OCI-LY3 (cell line): ENCODE results near the gene CASP8.
"Not testable (repeated sequence)": the region's sequence is repeated elsewhere in the genome, so short reads cannot be mapped to it uniquely, and the experiment has no call there.

Experiments
- H2AFZ ChIP-seq: fragments of 200-600, 300-600 bp; shearing (Covaris generic); 2 replicates; pipeline ENCODE4 v1.6.0; 2014; ENCODE audit warnings: antibody characterized with exemption, low read depth, low read length
- H3K27ac ChIP-seq: fragments of 200-600, 300-600 bp; sonication (generic); 2 replicates; pipeline ENCODE4 v1.5.1; 2014; ENCODE audit warnings: mild to moderate bottlenecking, low read length, moderate library complexity, mixed read lengths
- H3K27me3 ChIP-seq: fragments of 200-600, 300-600 bp; sonication (generic); 2 replicates; pipeline ENCODE4 v1.6.1; 2014; ENCODE audit warnings: low read depth, low read length, mixed read lengths
- H3K36me3 ChIP-seq: fragments of 200-600, 300-600 bp; sonication (generic); replicated peaks from 2 replicates; pipeline ENCODE3; 2014; ENCODE audit warnings: low read depth, low read length, mixed read lengths
- H3K4me1 ChIP-seq: fragments of 300-600, 200-600 bp; sonication (generic); 2 replicates; pipeline ENCODE4 v1.6.1; 2014; ENCODE audit warnings: low read length, mixed read lengths
- H3K4me2 ChIP-seq: fragments of 200-600, 300-600 bp; sonication (generic); 2 replicates; pipeline ENCODE4 v1.6.1; 2014; ENCODE audit warnings: low read length, mixed read lengths
- H3K4me3 ChIP-seq: fragments of 300-600, 200-600 bp; sonication (generic); 2 replicates; pipeline ENCODE4 v1.5.1; 2014; ENCODE audit warnings: antibody characterized with exemption, mild to moderate bottlenecking, low read length, moderate library complexity
- H3K79me2 ChIP-seq: fragments of 300-600, 200-600 bp; shearing (Covaris generic); 2 replicates; pipeline ENCODE4 v1.6.1; 2014; ENCODE audit warnings: mild to moderate bottlenecking, low read length, mixed read lengths
- H3K9ac ChIP-seq: fragments of 300-600, 200-600 bp; shearing (Covaris generic); 2 replicates; pipeline ENCODE4 v1.6.0; 2014; ENCODE audit warnings: mild to moderate bottlenecking, low read length, moderate library complexity
- H3K9me3 ChIP-seq: fragments of 200-600, 300-600 bp; shearing (Covaris generic); 2 replicates; pipeline ENCODE4 v1.6.1; 2014; ENCODE audit warnings: low read length, mixed read lengths; ENCODE audit not compliant: insufficient read depth
- H4K20me1 ChIP-seq: fragments of 200-600, 300-600 bp; sonication (generic); 2 replicates; pipeline ENCODE4 v1.6.1; 2016; ENCODE audit warnings: low read length, mixed read lengths; ENCODE audit not compliant: insufficient read depth
- EZH2phosphoT487 ChIP-seq: fragments of 200-600 bp; shearing (Covaris generic); IDR thresholded peaks from 2 replicates; pipeline ENCODE4 v1.6.1; 2018; ENCODE audit warnings: antibody characterized with exemption, mixed run types, low read depth
- TF ChIP-seq, protein P1 (sequence below): fragments of 200-600, 300-600 bp; sonication (generic); IDR thresholded peaks from 2 replicates; pipeline ENCODE4 v1.5.1; 2014; ENCODE audit warnings: antibody characterized with exemption, low read length, low read depth

Gene CASP8

DNA sequence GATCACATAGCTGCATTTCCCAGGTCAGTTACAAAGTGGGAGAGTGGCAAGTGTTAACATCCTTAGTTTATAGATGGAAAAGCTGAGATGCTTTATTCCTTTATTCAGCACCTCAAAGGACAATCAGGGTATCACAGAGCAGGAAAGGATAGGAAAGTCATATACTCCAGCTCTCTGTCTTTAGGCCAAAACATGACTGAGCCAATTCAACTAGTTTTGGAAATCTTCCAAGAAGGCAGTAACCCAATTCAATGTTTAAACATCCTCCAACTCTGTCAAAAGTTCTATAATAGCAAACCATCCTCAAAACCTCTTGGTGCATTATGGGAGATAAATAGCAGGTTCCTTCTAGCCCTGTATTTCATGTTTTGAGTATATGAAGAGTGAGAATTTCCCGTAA, 25.2 kb downstream of the CASP8 start:
- no peak overlapping the region for H3K4me2 ChIP-seq

GRCh38 chr2:201290457-201291148, 30.3 kb downstream of the CASP8 start:
- not testable (repeated sequence) for H3K79me2 ChIP-seq, H3K4me2 ChIP-seq, H3K9me3 ChIP-seq, H3K9ac ChIP-seq, H3K27me3 ChIP-seq, H3K4me1 ChIP-seq, H3K27ac ChIP-seq, H2AFZ ChIP-seq, H3K4me3 ChIP-seq, H4K20me1 ChIP-seq
- H3K36me3 ChIP-seq, result peaks cover 43% of the 10 kb centered on the region

More for the DNA sequence above, 25.2 kb downstream of the CASP8 start:
- TF ChIP-seq, protein P1, sequence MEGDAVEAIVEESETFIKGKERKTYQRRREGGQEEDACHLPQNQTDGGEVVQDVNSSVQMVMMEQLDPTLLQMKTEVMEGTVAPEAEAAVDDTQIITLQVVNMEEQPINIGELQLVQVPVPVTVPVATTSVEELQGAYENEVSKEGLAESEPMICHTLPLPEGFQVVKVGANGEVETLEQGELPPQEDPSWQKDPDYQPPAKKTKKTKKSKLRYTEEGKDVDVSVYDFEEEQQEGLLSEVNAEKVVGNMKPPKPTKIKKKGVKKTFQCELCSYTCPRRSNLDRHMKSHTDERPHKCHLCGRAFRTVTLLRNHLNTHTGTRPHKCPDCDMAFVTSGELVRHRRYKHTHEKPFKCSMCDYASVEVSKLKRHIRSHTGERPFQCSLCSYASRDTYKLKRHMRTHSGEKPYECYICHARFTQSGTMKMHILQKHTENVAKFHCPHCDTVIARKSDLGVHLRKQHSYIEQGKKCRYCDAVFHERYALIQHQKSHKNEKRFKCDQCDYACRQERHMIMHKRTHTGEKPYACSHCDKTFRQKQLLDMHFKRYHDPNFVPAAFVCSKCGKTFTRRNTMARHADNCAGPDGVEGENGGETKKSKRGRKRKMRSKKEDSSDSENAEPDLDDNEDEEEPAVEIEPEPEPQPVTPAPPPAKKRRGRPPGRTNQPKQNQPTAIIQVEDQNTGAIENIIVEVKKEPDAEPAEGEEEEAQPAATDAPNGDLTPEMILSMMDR, result no peak
- TF ChIP-seq EZH2phosphoT487, result no peak
- Histone ChIP-seq H3K4me1 (no peaks in the 10 kb centered on the region), H3K27ac (no peak overlapping the region), H3K9me3 (no peaks in the 10 kb centered on the region), H3K4me3 (no peak overlapping the region), H2AFZ (no peak overlapping the region), H4K20me1 (no peaks in the 10 kb centered on the region), H3K9ac (no peak overlapping the region), H3K27me3 (no peaks in the 10 kb centered on the region), H3K36me3 (peaks cover 57% of the 10 kb centered on the region), H3K79me2 (no peaks in the 10 kb centered on the region)

- no peak overlapping the region for H3K27ac ChIP-seq
- H3K4me3 ChIP-seq, result no peak overlapping the region
- no peak overlapping the region for H3K9ac ChIP-seq
- H4K20me1 ChIP-seq, result no peaks in the 10 kb centered on the region
- H3K4me1 ChIP-seq, result no peaks in the 10 kb centered on the region
- no peak overlapping the region for H3K4me2 ChIP-seq
- no peaks in the 10 kb centered on the region for H3K79me2 ChIP-seq
- no peak overlapping the region for H2AFZ ChIP-seq
- TF ChIP-seq, protein P1, result no peak
- TF ChIP-seq EZH2phosphoT487, result no peak
- H3K36me3 ChIP-seq, result peaks cover 4% of the 10 kb centered on the region
- no peaks in the 10 kb centered on the region for H3K27me3 ChIP-seq
- no peaks in the 10 kb centered on the region for H3K9me3 ChIP-seq
Observed at GRCh38 chr2:201298462-201299052, 38.2 kb downstream of the CASP8 start.

- H3K4me3 ChIP-seq, H3K79me2 ChIP-seq, H3K27me3 ChIP-seq, H3K9me3 ChIP-seq, H2AFZ ChIP-seq, H3K36me3 ChIP-seq, H4K20me1 ChIP-seq, H3K27ac ChIP-seq, H3K9ac ChIP-seq, H3K4me1 ChIP-seq, H3K4me2 ChIP-seq: not testable (repeated sequence)
Observed at GRCh38 chr2:201299929-201300328, 39.6 kb downstream of the CASP8 start.

DNA sequence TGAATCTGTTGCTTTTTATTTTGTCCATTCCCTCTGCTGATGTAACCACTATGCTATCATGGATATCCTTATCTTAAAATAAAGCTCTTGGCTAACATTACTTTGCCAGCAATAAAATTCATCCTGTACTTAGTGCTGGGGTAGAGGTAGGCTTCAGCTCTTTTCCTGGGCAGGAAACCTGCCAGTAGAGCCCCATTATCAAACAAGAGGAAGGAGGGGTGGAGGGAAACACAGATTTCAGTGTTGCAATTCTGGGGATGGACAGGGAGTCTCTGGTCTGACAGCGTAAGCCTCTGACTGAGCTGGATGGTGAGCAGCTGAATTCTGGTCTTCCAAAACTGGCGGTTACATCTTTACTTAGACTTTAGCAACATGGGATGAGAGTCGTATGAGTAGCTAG, 47.5 kb downstream of the CASP8 start:
- Histone ChIP-seq H3K9ac (no peak overlapping the region), H3K27me3 (no peaks in the 10 kb centered on the region), H4K20me1 (no peaks in the 10 kb centered on the region), H3K27ac (no peak overlapping the region), H3K4me2 (no peak overlapping the region), H3K4me1 (no peaks in the 10 kb centered on the region), H3K9me3 (no peaks in the 10 kb centered on the region), H3K79me2 (no peaks in the 10 kb centered on the region), H2AFZ (no peak overlapping the region), H3K4me3 (no peak overlapping the region), H3K36me3 (no peaks in the 10 kb centered on the region)
- TF ChIP-seq, protein P1, result no peak
